ENCODE measurements around the gene SCLY.

Gene SCLY

DNA sequence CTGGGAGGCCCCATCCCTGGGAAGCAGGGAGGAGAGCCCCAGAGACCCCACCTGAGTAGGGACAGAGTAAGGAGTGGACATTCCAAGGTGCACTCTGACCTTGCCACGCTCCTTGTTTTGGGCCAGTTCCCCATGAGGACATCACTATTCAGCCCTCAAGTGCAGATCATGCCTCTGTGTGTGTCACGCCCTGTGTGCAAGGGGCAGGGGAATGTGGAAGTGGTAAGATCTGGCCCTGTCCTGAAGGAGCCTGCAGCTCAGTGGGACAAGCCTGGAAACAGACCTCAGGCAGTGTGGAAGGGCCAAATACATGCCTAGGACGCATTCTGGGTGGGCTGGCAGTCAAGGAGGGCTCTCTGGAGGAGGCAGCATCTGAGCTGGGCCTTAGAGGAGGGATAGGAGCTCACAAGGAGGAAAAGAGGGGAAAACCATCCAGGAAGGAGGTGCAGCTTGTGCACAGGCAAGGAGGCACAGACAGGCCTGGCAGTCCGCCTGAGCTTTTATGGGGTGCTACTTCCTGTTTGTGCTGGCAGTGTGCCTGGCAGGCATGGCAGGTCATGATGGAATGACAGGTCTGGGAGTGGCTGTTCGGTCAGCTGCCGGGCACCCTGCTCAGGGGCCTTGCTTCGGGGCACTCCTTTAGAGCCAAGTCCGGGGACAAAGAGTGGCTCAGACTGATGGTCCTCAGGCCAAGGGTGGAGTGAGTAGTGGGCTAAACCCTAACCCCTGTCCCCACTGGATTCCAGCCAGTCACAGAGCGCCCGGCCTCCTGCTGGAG lies 80.9 kb downstream of the SCLY start:
- H3K9ac ChIP-seq (ENCODE audit: low read depth, low read length), result no peak overlapping the region
- no peak overlapping the region for H3K4me3 ChIP-seq (ENCODE audit: low read length)
- H3K36me3 ChIP-seq (ENCODE audit: insufficient read depth, low read depth, low read length), result no peaks in the 10 kb centered on the region
- no peaks in the 10 kb centered on the region for H3K4me1 ChIP-seq (ENCODE audit: insufficient read depth, low read length)
- no peaks in the 10 kb centered on the region for H3K27me3 ChIP-seq (ENCODE audit: insufficient read depth, low read length)
- H3K27ac ChIP-seq (ENCODE audit: low read length), result no peak overlapping the region
- H3K9me3 ChIP-seq (ENCODE audit: insufficient read depth, low read depth, low read length), result no peaks in the 10 kb centered on the region

DNA sequence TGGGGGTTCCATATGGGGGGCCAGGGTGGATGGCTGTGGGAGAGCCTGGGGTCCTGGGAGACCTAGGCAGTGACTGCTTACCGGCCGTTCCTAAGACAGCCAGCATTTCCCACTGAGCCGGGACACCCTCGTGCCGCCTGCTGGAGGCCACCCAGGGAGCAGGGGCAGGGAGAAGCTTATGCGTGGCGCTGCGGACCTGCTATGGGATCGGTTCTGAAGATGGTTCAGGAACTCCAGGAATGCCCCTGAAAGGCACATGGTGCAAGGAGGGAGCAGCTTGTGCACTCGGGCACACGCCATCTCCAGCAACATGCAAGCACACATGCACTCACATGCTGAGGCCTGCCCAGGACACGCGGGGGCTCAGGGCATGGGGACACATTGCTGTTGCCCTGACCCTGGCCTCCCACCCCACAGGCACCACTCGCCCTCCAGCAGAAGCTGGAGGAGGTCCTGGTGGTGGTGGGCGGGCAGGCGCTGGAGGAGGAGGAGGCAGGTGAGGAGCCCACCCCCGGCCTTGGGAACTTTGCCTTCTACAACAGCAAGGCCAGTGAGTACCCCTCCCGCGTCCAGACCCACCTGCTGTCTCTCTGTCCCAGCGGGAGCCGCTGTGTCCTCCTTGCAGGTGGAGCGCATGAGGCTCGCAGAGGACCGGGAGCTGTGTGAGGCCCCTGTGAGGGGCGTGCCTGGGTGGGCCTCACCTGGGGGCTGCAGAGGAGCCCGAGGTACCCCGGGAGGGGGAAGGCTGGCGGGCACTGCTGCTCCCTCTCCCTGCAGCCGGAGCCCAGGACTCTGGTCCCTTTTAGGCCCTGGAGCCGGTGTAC lies 81.8 kb downstream of the SCLY start:
- Histone ChIP-seq H3K9me3 (ENCODE audit: insufficient read depth, low read depth, low read length) (no peaks in the 10 kb centered on the region), H3K27me3 (ENCODE audit: insufficient read depth, low read length) (no peaks in the 10 kb centered on the region), H3K9ac (ENCODE audit: low read depth, low read length) (no peak overlapping the region), H3K27ac (ENCODE audit: low read length) (no peak overlapping the region), H3K36me3 (ENCODE audit: insufficient read depth, low read depth, low read length) (no peaks in the 10 kb centered on the region), H3K4me1 (ENCODE audit: insufficient read depth, low read length) (no peaks in the 10 kb centered on the region), H3K4me3 (ENCODE audit: low read length) (no peak overlapping the region)

DNA sequence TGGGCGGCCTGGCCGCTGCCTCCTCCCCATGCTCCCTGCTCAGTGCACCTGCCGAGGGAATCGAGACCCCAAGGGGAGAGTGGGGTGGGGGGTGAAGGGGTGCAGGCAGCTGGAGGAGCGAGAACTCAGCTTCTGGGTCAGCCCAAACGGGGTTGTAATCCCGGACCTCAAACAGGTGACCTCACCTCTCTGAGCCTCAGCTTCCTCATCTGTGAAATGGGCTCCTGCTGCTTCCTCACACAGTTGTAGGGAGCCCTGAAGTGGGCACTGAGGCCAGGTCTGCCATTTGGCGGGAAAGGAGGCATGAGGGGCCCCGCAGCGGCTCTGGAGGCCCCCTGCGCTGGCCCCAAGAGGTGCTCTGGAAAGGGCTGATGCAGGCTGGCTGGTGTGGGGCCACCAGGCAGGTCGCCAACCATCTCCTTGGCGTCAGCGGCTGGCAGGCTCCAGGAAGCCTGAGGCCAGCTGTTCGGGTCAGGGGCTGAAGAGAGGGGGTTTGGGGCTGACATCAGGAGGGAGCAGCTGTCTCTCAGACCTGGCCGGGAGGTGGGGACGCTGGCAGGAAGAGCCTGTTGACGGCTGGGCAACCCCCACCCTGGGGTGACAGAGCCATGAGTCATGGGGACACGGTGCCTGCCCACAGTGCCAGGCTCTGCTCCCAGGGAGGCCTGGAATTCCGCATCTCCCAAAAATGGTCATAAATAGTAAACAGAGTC lies 82.6 kb downstream of the SCLY start:
- Histone ChIP-seq H3K4me1 (ENCODE audit: insufficient read depth, low read length) (no peaks in the 10 kb centered on the region), H3K9ac (ENCODE audit: low read depth, low read length) (no peak overlapping the region), H3K27ac (ENCODE audit: low read length) (no peak overlapping the region), H3K27me3 (ENCODE audit: insufficient read depth, low read length) (no peaks in the 10 kb centered on the region), H3K4me3 (ENCODE audit: low read length) (no peak overlapping the region), H3K9me3 (ENCODE audit: insufficient read depth, low read depth, low read length) (no peaks in the 10 kb centered on the region), H3K36me3 (ENCODE audit: insufficient read depth, low read depth, low read length) (no peaks in the 10 kb centered on the region)

DNA sequence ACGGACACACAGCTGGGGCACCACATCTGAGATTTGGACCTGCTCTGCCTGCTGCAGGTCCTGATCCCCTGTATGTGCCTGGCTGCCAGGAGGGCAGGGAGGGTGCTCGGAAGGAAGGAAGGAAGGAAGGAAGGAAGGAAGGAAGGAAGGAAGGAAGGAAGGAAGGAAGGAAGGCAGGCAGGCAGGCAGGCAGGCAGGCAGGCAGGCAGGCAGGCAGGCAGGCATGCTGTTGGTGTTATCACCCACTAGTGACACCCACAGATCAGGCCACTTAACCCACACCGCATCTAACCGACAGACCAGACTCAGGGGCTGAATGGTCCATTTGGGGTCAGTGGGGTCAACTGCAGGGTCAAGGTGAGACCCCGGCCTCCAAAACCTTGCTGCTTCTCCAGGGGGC lies 83.5 kb downstream of the SCLY start:
- no peaks in the 10 kb centered on the region for H3K36me3 ChIP-seq (ENCODE audit: insufficient read depth, low read depth, low read length)
- no peaks in the 10 kb centered on the region for H3K27me3 ChIP-seq (ENCODE audit: insufficient read depth, low read length)
- no peaks in the 10 kb centered on the region for H3K4me1 ChIP-seq (ENCODE audit: insufficient read depth, low read length)
- H3K9ac ChIP-seq (ENCODE audit: low read depth, low read length), result no peak overlapping the region
- no peak overlapping the region for H3K4me3 ChIP-seq (ENCODE audit: low read length)
- H3K27ac ChIP-seq (ENCODE audit: low read length), result no peak overlapping the region
- no peaks in the 10 kb centered on the region for H3K9me3 ChIP-seq (ENCODE audit: insufficient read depth, low read depth, low read length)

DNA sequence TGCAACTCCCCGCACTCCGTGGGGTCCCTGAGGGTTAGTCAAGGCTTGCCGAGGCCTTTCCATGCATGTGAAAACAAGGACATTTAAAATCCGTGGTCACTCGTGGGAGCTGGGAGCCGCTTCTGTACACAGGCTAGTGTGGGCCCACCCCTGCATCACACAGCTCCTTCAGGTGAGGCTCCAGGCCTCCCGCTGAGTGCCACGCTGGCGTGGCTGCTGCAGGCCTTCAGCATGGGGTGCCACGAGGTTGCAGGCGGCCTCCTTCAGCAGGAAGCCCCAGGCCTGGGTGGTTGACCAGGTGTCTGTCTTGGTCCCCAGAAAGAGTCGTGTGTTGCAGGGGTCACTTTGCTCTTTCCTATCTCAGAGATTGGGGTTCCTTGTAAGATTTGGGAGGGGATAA lies 84.2 kb downstream of the SCLY start:
- Histone ChIP-seq H3K4me3 (ENCODE audit: low read length) (no peak overlapping the region), H3K27me3 (ENCODE audit: insufficient read depth, low read length) (no peaks in the 10 kb centered on the region), H3K9ac (ENCODE audit: low read depth, low read length) (no peak overlapping the region), H3K36me3 (ENCODE audit: insufficient read depth, low read depth, low read length) (no peaks in the 10 kb centered on the region), H3K27ac (ENCODE audit: low read length) (no peak overlapping the region), H3K9me3 (ENCODE audit: insufficient read depth, low read depth, low read length) (no peaks in the 10 kb centered on the region), H3K4me1 (ENCODE audit: insufficient read depth, low read length) (no peaks in the 10 kb centered on the region)

DNA sequence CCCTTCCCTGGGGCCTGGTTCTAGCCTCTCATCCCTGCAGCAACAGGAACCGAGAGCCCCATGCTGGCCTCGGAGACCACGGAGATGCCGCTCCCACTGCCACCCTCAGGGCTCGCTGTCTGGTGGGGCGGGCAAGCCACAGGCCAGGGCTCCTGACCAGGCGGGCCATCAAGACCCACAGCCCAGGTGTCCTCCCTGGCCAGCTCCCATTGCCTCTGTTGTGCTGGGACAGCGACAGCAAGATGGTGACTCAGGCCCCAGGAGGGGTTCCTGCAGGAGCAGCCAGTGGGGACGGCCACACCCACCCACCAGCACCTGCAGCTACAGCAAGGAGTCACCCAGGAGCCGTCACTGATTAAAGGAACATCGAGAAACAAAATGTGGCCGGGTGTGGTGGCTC lies 85.0 kb downstream of the SCLY start:
- Histone ChIP-seq H3K9me3 (ENCODE audit: insufficient read depth, low read depth, low read length) (no peaks in the 10 kb centered on the region), H3K9ac (ENCODE audit: low read depth, low read length) (no peak overlapping the region), H3K27ac (ENCODE audit: low read length) (no peak overlapping the region), H3K4me1 (ENCODE audit: insufficient read depth, low read length) (no peaks in the 10 kb centered on the region), H3K27me3 (ENCODE audit: insufficient read depth, low read length) (no peaks in the 10 kb centered on the region), H3K36me3 (ENCODE audit: insufficient read depth, low read depth, low read length) (no peaks in the 10 kb centered on the region), H3K4me3 (ENCODE audit: low read length) (no peak overlapping the region)

DNA sequence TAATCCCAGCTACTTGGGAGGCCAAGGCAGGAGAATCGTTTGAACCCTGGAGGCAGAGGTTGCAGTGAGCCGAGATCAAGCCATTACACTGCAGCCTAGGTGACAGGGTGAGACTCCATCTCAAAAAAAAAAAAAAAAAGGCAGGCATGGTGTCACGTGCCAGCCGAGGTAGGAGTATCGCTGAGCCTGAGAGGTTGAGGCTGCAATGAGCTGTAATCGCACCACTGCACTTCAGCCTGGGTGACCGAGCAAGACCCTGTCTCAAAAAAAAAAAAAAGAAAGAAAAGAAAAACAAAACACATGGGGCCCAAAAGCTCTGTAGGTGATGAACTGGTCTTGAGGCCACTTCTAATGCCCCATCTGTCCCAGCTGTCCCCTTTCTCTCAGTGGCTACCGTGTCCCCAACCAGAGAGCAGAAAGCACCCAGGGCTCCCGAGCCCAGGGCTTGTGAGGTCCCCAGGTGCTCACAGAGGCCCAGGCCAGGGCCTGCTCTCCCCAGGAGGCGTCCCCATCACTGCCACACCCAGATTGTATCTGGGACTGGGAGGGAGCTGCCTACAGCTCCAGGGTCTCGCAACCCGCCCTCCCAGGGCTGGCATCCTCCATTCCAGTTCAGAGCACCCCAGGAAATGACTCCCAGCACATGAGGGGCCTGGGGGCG lies 86.2 kb downstream of the SCLY start:
- H3K27me3 ChIP-seq (ENCODE audit: insufficient read depth, low read length), result no peaks in the 10 kb centered on the region
- no peaks in the 10 kb centered on the region for H3K4me1 ChIP-seq (ENCODE audit: insufficient read depth, low read length)
- no peaks in the 10 kb centered on the region for H3K36me3 ChIP-seq (ENCODE audit: insufficient read depth, low read depth, low read length)

DNA sequence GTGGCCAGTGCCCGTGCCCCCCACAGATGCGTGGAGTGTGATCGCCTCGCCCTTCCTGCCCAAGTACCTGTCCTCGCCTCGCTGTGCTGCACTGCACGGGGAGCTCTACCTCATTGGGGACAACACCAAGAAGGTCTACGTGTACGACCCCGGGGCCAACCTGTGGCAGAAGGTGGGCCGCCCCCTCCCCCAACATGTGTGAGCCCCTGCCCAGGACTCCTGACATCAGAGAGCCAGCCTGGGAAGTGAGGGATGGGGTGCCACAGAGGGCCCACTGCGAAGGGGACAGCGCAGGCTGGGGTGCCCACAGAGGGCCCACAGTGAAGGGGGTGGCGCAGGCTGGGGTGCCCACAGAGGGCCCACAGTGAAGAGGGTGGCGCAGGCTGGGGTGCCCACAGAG lies 88.2 kb downstream of the SCLY start:
- H3K27ac ChIP-seq (ENCODE audit: low read length), result no peak overlapping the region
- H3K4me1 ChIP-seq (ENCODE audit: insufficient read depth, low read length), result no peaks in the 10 kb centered on the region
- H3K4me3 ChIP-seq (ENCODE audit: low read length), result no peak overlapping the region
- H3K36me3 ChIP-seq (ENCODE audit: insufficient read depth, low read depth, low read length), result no peaks in the 10 kb centered on the region
- no peak overlapping the region for H3K9ac ChIP-seq (ENCODE audit: low read depth, low read length)
- H3K27me3 ChIP-seq (ENCODE audit: insufficient read depth, low read length), result no peaks in the 10 kb centered on the region
- H3K9me3 ChIP-seq (ENCODE audit: insufficient read depth, low read depth, low read length), result no peaks in the 10 kb centered on the region

More for the DNA sequence above, 86.2 kb downstream of the SCLY start:
- no peaks in the 10 kb centered on the region for H3K9me3 ChIP-seq (ENCODE audit: insufficient read depth, low read depth, low read length)
- H3K27ac ChIP-seq (ENCODE audit: low read length), result no peak overlapping the region
- H3K9ac ChIP-seq (ENCODE audit: low read depth, low read length), result no peak overlapping the region
- no peak overlapping the region for H3K4me3 ChIP-seq (ENCODE audit: low read length)
